MM.1S (cell line): Measurements from ENCODE around the gene EDEM1.
"Not testable (repeated sequence)": the region's sequence is repeated elsewhere in the genome, so short reads cannot be mapped to it uniquely, and the experiment has no call there.

Experiments
- DNase-seq: peaks from one replicate; pipeline ENCODE4 v3.0.0-alpha.2; 2015
- H2AFZ ChIP-seq: fragments of 300-600 bp; sonication (generic); 2 replicates; pipeline ENCODE4 v1.6.0; 2016; ENCODE audit warnings: antibody characterized with exemption, low read length
- H3F3A ChIP-seq: fragments of 300-600 bp; sonication (generic); 2 replicates; pipeline ENCODE4 v1.6.1; 2016; ENCODE audit warnings: mild to moderate bottlenecking, antibody characterized with exemption, low read length, moderate library complexity, mixed read lengths; ENCODE audit not compliant: insufficient read depth
- H3K27ac ChIP-seq: fragments of 300-600 bp; sonication (generic); 2 replicates; pipeline ENCODE4 v1.5.1; 2016; ENCODE audit warnings: mild to moderate bottlenecking, low read length
- H3K27me3 ChIP-seq: fragments of 300-600 bp; sonication (generic); replicated peaks from 2 replicates; pipeline ENCODE4 v1.6.0; 2016; ENCODE audit warnings: low read length; ENCODE audit not compliant: insufficient read depth
- H3K36me3 ChIP-seq: fragments of 300-600 bp; sonication (generic); replicated peaks from 2 replicates; pipeline ENCODE4 v1.6.1; 2016; ENCODE audit warnings: mild to moderate bottlenecking, low read length, mixed read lengths; ENCODE audit not compliant: insufficient read depth
- H3K4me1 ChIP-seq: fragments of 300-600 bp; sonication (generic); 2 replicates; pipeline ENCODE4 v1.6.1; 2016; ENCODE audit warnings: low read length, mixed read lengths
- H3K4me2 ChIP-seq: fragments of 300-600 bp; sonication (generic); 2 replicates; pipeline ENCODE4 v1.6.0; 2016; ENCODE audit warnings: low read depth, low read length
- H3K4me3 ChIP-seq: fragments of 300-600 bp; sonication (generic); 2 replicates; pipeline ENCODE4 v1.5.1; 2016; ENCODE audit warnings: low read length, mixed read lengths
- H3K79me2 ChIP-seq: fragments of 300-600 bp; sonication (generic); 2 replicates; pipeline ENCODE4 v1.6.1; 2016; ENCODE audit warnings: mixed run types, low read length, mixed read lengths
- H3K9ac ChIP-seq: fragments of 300-600 bp; sonication (generic); 2 replicates; pipeline ENCODE4 v1.6.1; 2016; ENCODE audit warnings: low read length, mixed read lengths
- H3K9me2 ChIP-seq: fragments of 300-600 bp; sonication (generic); replicated peaks from 2 replicates; pipeline ENCODE4 v1.6.1; 2016; ENCODE audit warnings: mild to moderate bottlenecking, low read length, mixed read lengths; ENCODE audit not compliant: insufficient read depth
- H3K9me3 ChIP-seq: fragments of 300-600 bp; sonication (generic); replicated peaks from 2 replicates; pipeline ENCODE4 v1.6.1; 2016; ENCODE audit warnings: mild to moderate bottlenecking, low read length, mixed read lengths; ENCODE audit not compliant: insufficient read depth
- H4K20me1 ChIP-seq: fragments of 300-600 bp; sonication (generic); 2 replicates; pipeline ENCODE4 v1.6.1; 2016; ENCODE audit warnings: mild to moderate bottlenecking, low read length, moderate library complexity, mixed read lengths; ENCODE audit not compliant: insufficient read depth
- CTCF ChIP-seq: fragments of 300-600 bp; sonication (generic); IDR thresholded peaks from 2 replicates; pipeline ENCODE4 v1.5.1; 2016; ENCODE audit warnings: antibody characterized with exemption, low read length, mixed read lengths
- EZH2 ChIP-seq: fragments of 300-600 bp; sonication (generic); optimal IDR thresholded peaks from 2 replicates; pipeline ENCODE3; 2017; ENCODE audit warnings: low read depth, mild to moderate bottlenecking, antibody characterized with exemption, low read length, mixed read lengths
- EZH2phosphoT487 ChIP-seq: fragments of 300-600 bp; sonication (generic); IDR thresholded peaks from 2 replicates; pipeline ENCODE4 v1.6.1; 2018; ENCODE audit warnings: antibody characterized with exemption, low read length

Gene EDEM1

GRCh38 chr3:5169807-5170206 is 17.7 kb upstream of the EDEM1 start:
- Histone ChIP-seq H3K4me2 (no peak overlapping the region), H4K20me1 (0 out of 2 replicates have a peak, but pooled peaks cover 2% of the 10 kb centered on the region), H3K79me2 (peaks cover 90% of the 10 kb centered on the region)

GRCh38 chr3:5170975-5171374 is 16.5 kb upstream of the EDEM1 start:
- no peaks in the 10 kb centered on the region for H3K9me2 ChIP-seq
- no peaks in the 10 kb centered on the region for H3F3A ChIP-seq
- H3K27me3 ChIP-seq: no peaks in the 10 kb centered on the region
- peaks cover 90% of the 10 kb centered on the region for H3K79me2 ChIP-seq
- H3K4me2 ChIP-seq: no peak overlapping the region
- no peaks in the 10 kb centered on the region for H3K9me3 ChIP-seq
- H3K4me3 ChIP-seq: no peak overlapping the region
- peaks cover 11% of the 10 kb centered on the region; the same call in 1 of the 2 replicates for H3K4me1 ChIP-seq
- no peaks in the 10 kb centered on the region for H4K20me1 ChIP-seq
- no peak overlapping the region for H2AFZ ChIP-seq
- DNase-seq: no peak
- H3K9ac ChIP-seq: no peak overlapping the region
- TF ChIP-seq EZH2 (no peak), CTCF (no peak), EZH2phosphoT487 (no peak)
- H3K27ac ChIP-seq: no peak overlapping the region
- H3K36me3 ChIP-seq: peaks cover 15% of the 10 kb centered on the region; the same call in 1 of the 2 replicates

More at GRCh38 chr3:5169807-5170206, 17.7 kb upstream of the EDEM1 start:
- no peaks in the 10 kb centered on the region for H3F3A ChIP-seq
- no peak for TF ChIP-seq EZH2
- no peak for TF ChIP-seq EZH2phosphoT487
- TF ChIP-seq CTCF: no peak
- no peak overlapping the region for H3K27ac ChIP-seq
- H3K36me3 ChIP-seq: 0 out of 2 replicates have a peak, but pooled peaks cover 7% of the 10 kb centered on the region
- H3K4me1 ChIP-seq: peaks cover 11% of the 10 kb centered on the region; the same call in 1 of the 2 replicates
- no peaks in the 10 kb centered on the region for H3K9me3 ChIP-seq
- no peaks in the 10 kb centered on the region for H3K27me3 ChIP-seq
- no peak overlapping the region for H2AFZ ChIP-seq
- DNase-seq: no peak
- no peak overlapping the region for H3K4me3 ChIP-seq
- H3K9me2 ChIP-seq: no peaks in the 10 kb centered on the region
- no peak overlapping the region for H3K9ac ChIP-seq

- Histone ChIP-seq H3K9me2 (no peaks in the 10 kb centered on the region), H3K9ac (no peak overlapping the region), H3K9me3 (no peaks in the 10 kb centered on the region), H4K20me1 (no peaks in the 10 kb centered on the region), H3K4me1 (peaks cover 11% of the 10 kb centered on the region; the same call in 1 of the 2 replicates), H3K27ac (no peak overlapping the region), H3K4me3 (no peak overlapping the region), H3K79me2 (peaks cover 84% of the 10 kb centered on the region), H3K36me3 (peaks cover 15% of the 10 kb centered on the region; the same call in 1 of the 2 replicates), H3K4me2 (no peak overlapping the region), H3F3A (no peaks in the 10 kb centered on the region), H2AFZ (no peak overlapping the region), H3K27me3 (no peaks in the 10 kb centered on the region)
- no peak for DNase-seq
- no peak for TF ChIP-seq EZH2
- no peak for TF ChIP-seq EZH2phosphoT487
- no peak for TF ChIP-seq CTCF
Observed at GRCh38 chr3:5172018-5172417, 15.5 kb upstream of the EDEM1 start.

- not testable (repeated sequence) for H4K20me1 ChIP-seq, H3K9me2 ChIP-seq, H3K9ac ChIP-seq, H3K27ac ChIP-seq, H3K4me2 ChIP-seq, H3K4me3 ChIP-seq, H3K9me3 ChIP-seq, H2AFZ ChIP-seq, H3K27me3 ChIP-seq, DNase-seq
- Histone ChIP-seq H3K79me2 (peaks cover 65% of the 10 kb centered on the region), H3F3A (peaks cover 28% of the 10 kb centered on the region), H3K36me3 (peaks cover 24% of the 10 kb centered on the region), H3K4me1 (peaks cover 39% of the 10 kb centered on the region)
Observed at GRCh38 chr3:5179036-5179435, 8.5 kb upstream of the EDEM1 start.
